ENCODE results near the gene TMEM140. TPM values are rescaled to one million over a fixed set of nuclear protein-coding genes. Genes with fewer than 3 reads are reported as not detected.
A peak's percentile ranks its signal among the peaks of the same experiment; 100 is the strongest.

Gene TMEM140
- total RNA-seq, 3 donors from 2014 or later: 14.7 to 30.1 (median 20.9) TPM

- Histone ChIP-seq H3K4me3 (no peak overlapping the region), H3K9me3 (peaks cover 9% of the 10 kb centered on the region), H3K4me1 (ENCODE audit: low read depth) (no peaks in the 10 kb centered on the region), H3K36me3 (ENCODE audit: low read depth) (no peaks in the 10 kb centered on the region)
- intact Hi-C loops (cut with DNase I, micrococcal nuclease): no loop called here
- TF ChIP-seq CTCF (IDR thresholded peaks at IDR 0.05): no peak
- DNase-seq (no peak), ATAC-seq (no peak)
These were observed 3.3 kb downstream of the TMEM140 start for GRCh38 chr7:135151132-135151531.

GRCh38 chr7:135151533-135151932 lies 3.7 kb downstream of the TMEM140 start:
- TF ChIP-seq CTCF (IDR thresholded peaks at IDR 0.05): no peak
- Histone ChIP-seq H3K9me3 (peaks cover 12% of the 10 kb centered on the region), H3K4me3 (no peak overlapping the region), H3K36me3 (ENCODE audit: low read depth) (no peaks in the 10 kb centered on the region), H3K4me1 (ENCODE audit: low read depth) (no peaks in the 10 kb centered on the region)
- ATAC-seq (peak; percentile 5), DNase-seq (no peak)
- intact Hi-C loops (cut with DNase I, micrococcal nuclease): no loop called here

- DNase-seq (no peak), ATAC-seq (no peak)
- intact Hi-C loops (cut with DNase I, micrococcal nuclease): no loop called here
- peaks cover 15% of the 10 kb centered on the region for H3K9me3 ChIP-seq
- H3K36me3 ChIP-seq (ENCODE audit: low read depth): no peaks in the 10 kb centered on the region
- H3K4me1 ChIP-seq (ENCODE audit: low read depth): no peaks in the 10 kb centered on the region
- H3K4me3 ChIP-seq: no peak overlapping the region
- TF ChIP-seq CTCF (IDR thresholded peaks at IDR 0.05): no peak
These were observed 4.6 kb downstream of the TMEM140 start for GRCh38 chr7:135152442-135152841.

GRCh38 chr7:135154734-135155133 lies 6.9 kb downstream of the TMEM140 start:
- DNase-seq (no peak), ATAC-seq (no peak)
- TF ChIP-seq CTCF (IDR thresholded peaks at IDR 0.05): no peak
- intact Hi-C loops (cut with DNase I, micrococcal nuclease): no loop called here
- no peak overlapping the region for H3K4me3 ChIP-seq
- no peaks in the 10 kb centered on the region for H3K36me3 ChIP-seq (ENCODE audit: low read depth)
- peaks cover 15% of the 10 kb centered on the region for H3K9me3 ChIP-seq
- H3K4me1 ChIP-seq (ENCODE audit: low read depth): no peaks in the 10 kb centered on the region

GRCh38 chr7:135156290-135156689 lies 8.4 kb downstream of the TMEM140 start:
- no peaks in the 10 kb centered on the region for H3K36me3 ChIP-seq (ENCODE audit: low read depth)
- ATAC-seq (no peak), DNase-seq (no peak)
- H3K4me3 ChIP-seq: no peak overlapping the region
- H3K9me3 ChIP-seq: peaks cover 15% of the 10 kb centered on the region
- intact Hi-C loops (cut with DNase I, micrococcal nuclease): no loop called here
- H3K4me1 ChIP-seq (ENCODE audit: low read depth): no peaks in the 10 kb centered on the region
- no peak for TF ChIP-seq CTCF (IDR thresholded peaks at IDR 0.05)

- Histone ChIP-seq H3K9me3 (peaks cover 15% of the 10 kb centered on the region), H3K4me3 (no peak overlapping the region), H3K36me3 (ENCODE audit: low read depth) (no peaks in the 10 kb centered on the region), H3K4me1 (ENCODE audit: low read depth) (no peaks in the 10 kb centered on the region)
- intact Hi-C loops (cut with DNase I, micrococcal nuclease): no loop called here
- ATAC-seq (no peak), DNase-seq (no peak)
- no peak for TF ChIP-seq CTCF (IDR thresholded peaks at IDR 0.05)
These were observed 10.3 kb downstream of the TMEM140 start for GRCh38 chr7:135158141-135158655.

Measured in mucosa of descending colon (tissue), 3 donors.